SK-N-SH (cell line): ENCODE measurements around the gene MT2A. TPM values are rescaled to one million over a fixed set of nuclear protein-coding genes. Genes with fewer than 3 reads are reported as not detected.
A peak's percentile ranks its signal among the peaks of the same experiment; 100 is the strongest.

ENCODE experiments used
- CTCF ChIA-PET: fragments of 300-600, 350-600 bp; formaldehyde crosslinking; extraction: SDS; loops from one replicate; lab custom pipeline; 2021; lab: Yijun Ruan, JAX
- POLR2A ChIA-PET: fragments of 350-600 bp; sonication (Branson Sonifier 250); formaldehyde crosslinking; extraction: SDS; loops from one replicate; lab custom pipeline; 2020; ENCODE audit warnings: antibody characterized with exemption, inconsistent platforms; lab: Yijun Ruan, JAX
- DNase-seq: peaks from one replicate; pipeline ENCODE4 v3.0.0; 2012
- H2AFZ ChIP-seq: fragments of 200-600 bp; sonication (generic); 2 replicates; pipeline ENCODE4 v1.8.1; 2016; ENCODE audit warnings: antibody characterized with exemption, mild to moderate bottlenecking, low read depth
- H3F3A ChIP-seq: fragments of 200-600 bp; sonication (generic); replicated peaks from 2 replicates; pipeline ENCODE3; 2016; ENCODE audit warnings: antibody characterized with exemption, mild to moderate bottlenecking; ENCODE audit not compliant: insufficient read depth
- H3K27ac ChIP-seq, 2 experiments: fragments of 200-500 bp in 1 of 2; fragments of 200-600 bp in 1 of 2; sonication (Bioruptor generic) in 1 of 2; sonication (generic), shearing (Covaris generic) in 1 of 2; 2 replicates each; pipeline versions ENCODE4 v1.5.1 to v1.6.1; 2014 to 2016; ENCODE audit warnings: low read depth in 2 of 2, inconsistent platforms in 1 of 2, low read length in 1 of 2, mild to moderate bottlenecking in 1 of 2, mixed read lengths in 1 of 2
- H3K27me3 ChIP-seq: fragments of 200-600 bp; sonication (generic), shearing (Covaris generic); 2 replicates; pipeline ENCODE4 v1.6.1; 2016; ENCODE audit warnings: mixed run types; ENCODE audit not compliant: insufficient read depth
- H3K36me3 ChIP-seq, 2 experiments: fragments of 200-500 bp in 1 of 2; fragments of 200-600 bp in 1 of 2; sonication (Bioruptor generic) in 1 of 2; sonication (generic) in 1 of 2; replicated peaks in 1 of 2; 2 replicates each; pipeline versions ENCODE3 to v1.5.1; 2014 to 2016; ENCODE audit warnings: low read length in 1 of 2, mild to moderate bottlenecking in 1 of 2; ENCODE audit not compliant: insufficient read depth in 2 of 2, control insufficient read depth in 1 of 2
- H3K4me1 ChIP-seq, 2 experiments: fragments of 200-500 bp in 1 of 2; fragments of 200-600 bp in 1 of 2; sonication (Bioruptor generic) in 1 of 2; sonication (generic), shearing (Covaris generic) in 1 of 2; 2 replicates each; pipeline versions ENCODE4 v1.5.1 to v1.6.1; 2014 to 2016; ENCODE audit warnings: low read depth in 1 of 2, low read length in 1 of 2, mixed run types in 1 of 2; ENCODE audit not compliant: insufficient read depth in 2 of 2, control insufficient read depth in 1 of 2
- H3K4me2 ChIP-seq: fragments of 200-600 bp; sonication (generic), shearing (Covaris generic); 2 replicates; pipeline ENCODE4 v1.6.1; 2017; ENCODE audit warnings: mixed run types
- H3K4me3 ChIP-seq, 2 experiments: fragments of 200-500 bp in 1 of 2; fragments of 200-600 bp in 1 of 2; sonication (Bioruptor generic) in 1 of 2; sonication (generic), shearing (Covaris generic) in 1 of 2; 2 replicates each; pipeline versions ENCODE4 v1.5.1 to v1.8.1; 2014 to 2016; ENCODE audit warnings: low read depth in 2 of 2, inconsistent platforms in 1 of 2, low read length in 1 of 2, mild to moderate bottlenecking in 1 of 2, mixed read lengths in 1 of 2, moderate library complexity in 1 of 2
- H3K79me2 ChIP-seq: fragments of 200-600 bp; sonication (generic); 2 replicates; pipeline ENCODE4 v1.8.1; 2017; ENCODE audit warnings: mild to moderate bottlenecking; ENCODE audit not compliant: insufficient read depth
- H3K9ac ChIP-seq: fragments of 200-600 bp; sonication (generic); 2 replicates; pipeline ENCODE4 v1.6.1; 2017; ENCODE audit warnings: mixed run types
- H3K9me2 ChIP-seq: fragments of 200-600 bp; sonication (generic); 2 replicates; pipeline ENCODE4 v1.6.1; 2017; ENCODE audit warnings: mixed run types
- H3K9me3 ChIP-seq: fragments of 200-600 bp; sonication (generic); 2 replicates; pipeline ENCODE4 v1.6.1; 2017; ENCODE audit warnings: mixed run types, mild to moderate bottlenecking, moderate library complexity
- H4K20me1 ChIP-seq: fragments of 200-600 bp; sonication (generic); 2 replicates; pipeline ENCODE4 v1.6.1; 2017; ENCODE audit warnings: mild to moderate bottlenecking, mixed run types; ENCODE audit not compliant: insufficient read depth
- EP300 ChIP-seq, 2 experiments: IDR thresholded peaks; 2 replicates each; pipeline versions ENCODE4 v1.4.0 to v1.6.1; 2012; ENCODE audit warnings: borderline replicate concordance in 1 of 2, low read depth in 1 of 2, low read length in 1 of 2
- EZH2phosphoT487 ChIP-seq: fragments of 200-600 bp; sonication (generic); IDR thresholded peaks from 2 replicates; pipeline ENCODE4 v1.6.1; 2017; ENCODE audit warnings: low read depth, mixed run types, mild to moderate bottlenecking, antibody characterized with exemption, moderate library complexity, borderline replicate concordance
- FOXM1 ChIP-seq: IDR thresholded peaks from 2 replicates; pipeline ENCODE4 v1.4.0; 2012; ENCODE audit warnings: low read depth, mild to moderate bottlenecking
- IRF3 ChIP-seq: fragments of 150-350 bp; IDR thresholded peaks from 2 replicates; pipeline ENCODE4 v1.6.1; 2016; ENCODE audit warnings: mild to moderate bottlenecking, low read depth, low read length
- MAX ChIP-seq: IDR thresholded peaks from 2 replicates; pipeline ENCODE4 v1.4.0; 2012; ENCODE audit warnings: low read depth
- MEF2A ChIP-seq: IDR thresholded peaks from 2 replicates; pipeline ENCODE4 v1.4.0; 2012; ENCODE audit warnings: low read depth, borderline replicate concordance
- MXI1 ChIP-seq: IDR thresholded peaks from 2 replicates; pipeline ENCODE4 v1.6.1; 2012; ENCODE audit warnings: mild to moderate bottlenecking, low read depth, low read length, improper control_type of control experiment
- NFIC ChIP-seq: IDR thresholded peaks from 2 replicates; pipeline ENCODE4 v1.4.0; 2012; ENCODE audit warnings: borderline replicate concordance
- PBX3 ChIP-seq: IDR thresholded peaks from 2 replicates; pipeline ENCODE4; 2012
- RAD21 ChIP-seq: IDR thresholded peaks from 2 replicates; pipeline ENCODE4 v1.6.1; 2012; ENCODE audit warnings: mild to moderate bottlenecking, low read length
- RCOR1 ChIP-seq: fragments of 150-350 bp; IDR thresholded peaks from 2 replicates; pipeline ENCODE4 v1.6.1; 2017; ENCODE audit warnings: antibody characterized with exemption, low read length
- RXRA ChIP-seq: IDR thresholded peaks from 2 replicates; pipeline ENCODE4 v1.4.0; 2012; ENCODE audit warnings: low read depth, mild to moderate bottlenecking, borderline replicate concordance
- TCF12 ChIP-seq: IDR thresholded peaks from 2 replicates; pipeline ENCODE4 v1.4.0; 2012
- ZBTB33 ChIP-seq: IDR thresholded peaks from 2 replicates; pipeline ENCODE4 v1.4.0; 2012; ENCODE audit warnings: low read depth, borderline replicate concordance
- whole genome bisulfite sequencing: methylation state at CpG from one replicate; pipeline ENCODE4 v1.1.6; 2017; ENCODE audit warnings: low lambda C conversion rate; 5-methylcytosine and 5-hydroxymethylcytosine counted together
- polyA plus RNA-seq, 3 experiments: library from polyadenylated mRNA; depleted of rRNA; stranded (reverse); fragments of >200 nt; gene quantifications; 2 replicates each; pipeline ENCODE4 v1.2.3, GENCODE V29; 2012
- TF ChIP-seq, protein P1 (sequence below): IDR thresholded peaks from 2 replicates; pipeline ENCODE4 v1.4.0; 2012; ENCODE audit warnings: low read depth, borderline replicate concordance

The MT2A gene
- polyA plus RNA-seq, 1 of the 3 experiments (the other 2 are of a cell fraction) = 133 TPM

DNA sequence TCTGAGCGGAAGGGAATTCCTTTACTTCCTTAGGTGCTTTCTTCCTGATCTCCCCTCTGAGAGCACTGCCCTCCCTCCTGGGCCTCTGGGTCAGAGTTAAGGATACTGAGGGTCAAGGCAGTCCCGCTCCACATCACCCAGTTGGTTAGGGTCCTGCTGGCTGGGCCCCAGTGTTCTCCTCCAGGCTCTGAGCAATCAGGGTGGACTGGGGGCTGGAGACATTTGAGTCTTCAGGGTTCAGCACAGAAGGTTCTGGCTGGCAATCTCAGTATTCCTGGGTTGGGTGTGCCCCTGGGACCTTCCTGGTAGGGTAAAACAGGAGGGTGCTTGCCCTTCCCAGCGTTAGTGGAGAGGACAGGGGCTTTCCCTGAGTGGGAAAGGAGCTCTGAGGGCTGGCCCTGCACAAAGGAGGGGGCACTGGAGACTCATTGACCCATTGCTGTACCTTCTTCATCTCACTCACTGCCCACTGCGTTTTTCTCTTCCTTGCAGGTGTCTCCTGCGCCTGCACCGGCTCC is 24.5 kb downstream of the MT2A start:
- POLR2A ChIA-PET = no interaction called here
- no peak for TF ChIP-seq MAX
- no peak for TF ChIP-seq RXRA
- TF ChIP-seq, protein P1, sequence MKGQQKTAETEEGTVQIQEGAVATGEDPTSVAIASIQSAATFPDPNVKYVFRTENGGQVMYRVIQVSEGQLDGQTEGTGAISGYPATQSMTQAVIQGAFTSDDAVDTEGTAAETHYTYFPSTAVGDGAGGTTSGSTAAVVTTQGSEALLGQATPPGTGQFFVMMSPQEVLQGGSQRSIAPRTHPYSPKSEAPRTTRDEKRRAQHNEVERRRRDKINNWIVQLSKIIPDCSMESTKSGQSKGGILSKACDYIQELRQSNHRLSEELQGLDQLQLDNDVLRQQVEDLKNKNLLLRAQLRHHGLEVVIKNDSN = no peak
- TF ChIP-seq RCOR1 = no peak
- no peak for TF ChIP-seq MXI1
- TF ChIP-seq MEF2A = no peak
- TF ChIP-seq PBX3 = no peak
- TF ChIP-seq NFIC = no peak
- TF ChIP-seq ZBTB33 = no peak
- TF ChIP-seq TCF12 = no peak
- TF ChIP-seq EP300 (IDR thresholded peaks at IDR 0.05; ENCODE audit: borderline replicate concordance in 1 of 2, low read depth in 1 of 2, low read length in 1 of 2) = no peak
- TF ChIP-seq IRF3 = no peak
- no peak for TF ChIP-seq EZH2phosphoT487
- no peak for TF ChIP-seq RAD21
- no peak for TF ChIP-seq FOXM1
- Histone ChIP-seq H3F3A (no peaks in the 10 kb centered on the region), H3K36me3 (no peaks in the 10 kb centered on the region), H3K4me1 (peaks cover 0 to 27% of the 10 kb centered on the region in 2 experiments; a peak in 1 of 4 replicates), H2AFZ (peak overlapping the region; percentile 35; the same call in 1 of the 2 replicates), H4K20me1 (no peaks in the 10 kb centered on the region), H3K27me3 (peaks cover 31% of the 10 kb centered on the region; the same call in 1 of the 2 replicates), H3K9ac (no peak overlapping the region), H3K4me2 (no peak overlapping the region), H3K4me3 (no peak overlapping the region), H3K9me3 (no peaks in the 10 kb centered on the region), H3K27ac (no peak overlapping the region), H3K9me2 (no peaks in the 10 kb centered on the region), H3K79me2 (no peaks in the 10 kb centered on the region)
- CTCF ChIA-PET = interaction anchor here (1.2 to 1.5 kb wide), 2 partner anchors 11 to 32 kb away, joined by 3 read pairs; no protein-coding TSS in a partner anchor
- WGBS = 98% methylated on average over 5 of the region's 6 CpGs
- no peak for DNase-seq
